ENCODE measurements around the gene JAML.

JAML gene

GRCh38 chr11:118214210-118214914 lies 10.4 kb downstream of the JAML start:
- Mint-ChIP-seq H3K36me3 (ENCODE audit: low read depth) (no peaks in the 10 kb centered on the region), H3K4me3 (no peak overlapping the region), H3K27me3 (ENCODE audit: low read depth, poor library complexity) (peaks cover 71% of the 10 kb centered on the region), H3K4me1 (no peaks in the 10 kb centered on the region), H3K9me3 (no peaks in the 10 kb centered on the region), H3K27ac (no peak overlapping the region)
- TF ChIP-seq CTCF (IDR thresholded peaks at IDR 0.05), result no peak
- DNase-seq, result no peak

- Mint-ChIP-seq H3K4me1 (no peaks in the 10 kb centered on the region), H3K27ac (no peak overlapping the region), H3K36me3 (ENCODE audit: low read depth) (no peaks in the 10 kb centered on the region), H3K4me3 (no peak overlapping the region), H3K9me3 (no peaks in the 10 kb centered on the region), H3K27me3 (ENCODE audit: low read depth, poor library complexity) (peaks cover 72% of the 10 kb centered on the region)
- no peak for DNase-seq
- TF ChIP-seq CTCF (IDR thresholded peaks at IDR 0.05), result no peak
These were observed 11.0 kb downstream of the JAML start for GRCh38 chr11:118213781-118214180.

GRCh38 chr11:118213201-118213600 lies 11.6 kb downstream of the JAML start:
- Mint-ChIP-seq H3K4me3 (no peak overlapping the region), H3K27ac (no peak overlapping the region), H3K27me3 (ENCODE audit: low read depth, poor library complexity) (peaks cover 78% of the 10 kb centered on the region), H3K9me3 (no peaks in the 10 kb centered on the region), H3K4me1 (no peaks in the 10 kb centered on the region), H3K36me3 (ENCODE audit: low read depth) (no peaks in the 10 kb centered on the region)
- no peak for TF ChIP-seq CTCF (IDR thresholded peaks at IDR 0.05)
- no peak for DNase-seq

- no peak for DNase-seq
- Mint-ChIP-seq H3K4me1 (no peaks in the 10 kb centered on the region), H3K4me3 (no peak overlapping the region), H3K27ac (no peak overlapping the region), H3K9me3 (no peaks in the 10 kb centered on the region), H3K36me3 (ENCODE audit: low read depth) (no peaks in the 10 kb centered on the region), H3K27me3 (ENCODE audit: low read depth, poor library complexity) (peaks cover 82% of the 10 kb centered on the region)
- no peak for TF ChIP-seq CTCF (IDR thresholded peaks at IDR 0.05)
These were observed 12.0 kb downstream of the JAML start for GRCh38 chr11:118212781-118213191.

GRCh38 chr11:118212131-118212725 lies 12.6 kb downstream of the JAML start:
- Mint-ChIP-seq H3K27me3 (ENCODE audit: low read depth, poor library complexity) (peaks cover 80% of the 10 kb centered on the region), H3K9me3 (no peaks in the 10 kb centered on the region), H3K36me3 (ENCODE audit: low read depth) (no peaks in the 10 kb centered on the region), H3K4me1 (no peaks in the 10 kb centered on the region), H3K4me3 (no peak overlapping the region), H3K27ac (no peak overlapping the region)
- DNase-seq, result no peak
- no peak for TF ChIP-seq CTCF (IDR thresholded peaks at IDR 0.05)

- no peaks in the 10 kb centered on the region for H3K36me3 Mint-ChIP-seq (ENCODE audit: low read depth)
- no peak overlapping the region for H3K4me3 Mint-ChIP-seq
- no peaks in the 10 kb centered on the region for H3K4me1 Mint-ChIP-seq
- no peak for DNase-seq
- no peaks in the 10 kb centered on the region for H3K9me3 Mint-ChIP-seq
- TF ChIP-seq CTCF (IDR thresholded peaks at IDR 0.05), result no peak
- no peak overlapping the region for H3K27ac Mint-ChIP-seq
- peaks cover 83% of the 10 kb centered on the region for H3K27me3 Mint-ChIP-seq (ENCODE audit: low read depth, poor library complexity)
These were observed 13.8 kb downstream of the JAML start for GRCh38 chr11:118211006-118211405.
